Uterus (tissue), 2 donors: Measurements from ENCODE around the gene CENPF.

Experiments
- POLR2A ChIP-seq, 2 donors: fragments of 450-650 bp; IDR thresholded peaks; one replicate each; pipeline ENCODE4 v1.6.1; 2016; ENCODE audit warnings: antibody characterized with exemption in 2 of 2, mild to moderate bottlenecking in 1 of 2, moderate library complexity in 1 of 2
- TF ChIP-seq, protein P1 (sequence below), 4 experiments: fragments of 200-600 bp in 2 of 4; fragments of 450-650 bp in 2 of 4; sonication (generic) in 2 of 4; IDR thresholded peaks; one replicate each; pipeline ENCODE4 v1.5.1; 2016 to 2019; ENCODE audit warnings: antibody characterized with exemption in 4 of 4, mild to moderate bottlenecking in 2 of 4, moderate library complexity in 1 of 4

DNA sequence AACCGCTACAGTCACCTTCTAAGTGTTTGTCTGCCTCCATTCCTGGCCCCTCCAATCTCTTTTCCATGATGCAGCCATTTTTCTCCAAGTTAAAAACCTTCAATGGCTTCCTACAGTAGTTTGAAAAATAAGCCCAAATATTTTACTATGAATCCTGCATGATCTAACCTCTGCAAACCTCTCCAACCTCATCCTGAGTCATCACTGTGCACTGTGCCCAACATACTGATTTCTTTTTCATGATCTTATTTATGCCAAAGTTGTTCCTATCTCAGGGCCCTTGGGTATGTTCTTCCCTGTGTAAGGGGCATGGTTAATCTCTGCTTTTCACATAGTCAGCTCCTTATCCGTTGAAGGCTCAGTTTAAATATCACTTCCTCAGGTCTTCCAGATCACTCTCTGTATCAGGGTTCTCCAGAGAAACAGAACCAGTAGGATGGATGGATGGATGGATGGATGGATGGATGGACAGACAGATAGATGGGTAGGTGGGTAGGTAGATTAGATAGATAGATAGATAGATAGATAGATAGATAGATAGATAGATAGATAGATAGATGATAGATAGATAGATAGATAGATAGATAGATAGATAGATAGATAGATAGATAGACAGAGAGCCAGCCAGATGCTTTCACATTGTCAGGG lies 33.5 kb upstream of the CENPF start:
- no peak for TF ChIP-seq POLR2A (IDR thresholded peaks at IDR 0.05)
- TF ChIP-seq, protein P1, sequence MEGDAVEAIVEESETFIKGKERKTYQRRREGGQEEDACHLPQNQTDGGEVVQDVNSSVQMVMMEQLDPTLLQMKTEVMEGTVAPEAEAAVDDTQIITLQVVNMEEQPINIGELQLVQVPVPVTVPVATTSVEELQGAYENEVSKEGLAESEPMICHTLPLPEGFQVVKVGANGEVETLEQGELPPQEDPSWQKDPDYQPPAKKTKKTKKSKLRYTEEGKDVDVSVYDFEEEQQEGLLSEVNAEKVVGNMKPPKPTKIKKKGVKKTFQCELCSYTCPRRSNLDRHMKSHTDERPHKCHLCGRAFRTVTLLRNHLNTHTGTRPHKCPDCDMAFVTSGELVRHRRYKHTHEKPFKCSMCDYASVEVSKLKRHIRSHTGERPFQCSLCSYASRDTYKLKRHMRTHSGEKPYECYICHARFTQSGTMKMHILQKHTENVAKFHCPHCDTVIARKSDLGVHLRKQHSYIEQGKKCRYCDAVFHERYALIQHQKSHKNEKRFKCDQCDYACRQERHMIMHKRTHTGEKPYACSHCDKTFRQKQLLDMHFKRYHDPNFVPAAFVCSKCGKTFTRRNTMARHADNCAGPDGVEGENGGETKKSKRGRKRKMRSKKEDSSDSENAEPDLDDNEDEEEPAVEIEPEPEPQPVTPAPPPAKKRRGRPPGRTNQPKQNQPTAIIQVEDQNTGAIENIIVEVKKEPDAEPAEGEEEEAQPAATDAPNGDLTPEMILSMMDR (IDR thresholded peaks at IDR 0.05) = no peak
